ENCODE data around the gene MMP10. TPM values are rescaled to one million over a fixed set of nuclear protein-coding genes. Genes with fewer than 3 reads are reported as not detected.

Gene MMP10
- total RNA-seq (not detected), polyA plus RNA-seq (not detected)

DNA sequence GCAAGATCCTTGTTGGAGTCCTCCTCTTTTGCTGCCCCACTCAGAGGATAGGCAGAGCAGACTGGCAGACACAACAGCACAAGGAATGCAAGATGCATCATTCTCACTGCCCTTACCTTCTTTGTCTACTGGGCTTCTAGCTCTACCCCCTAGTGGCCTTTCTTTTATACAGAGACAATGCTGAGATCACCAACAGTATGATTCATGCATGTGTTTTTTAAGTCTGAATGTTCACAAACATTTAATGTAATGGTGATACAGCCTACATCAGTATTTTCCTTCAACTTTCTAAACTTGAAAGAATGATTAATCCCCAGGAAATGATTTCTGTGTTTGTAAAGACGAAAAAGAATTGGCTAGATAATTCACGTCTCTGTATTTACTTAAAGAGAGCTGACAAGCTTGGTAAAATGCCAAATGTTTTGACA is at the start of gene MMP10:
Gene MMP10 (minus strand): TSS at position 138 of the 428 bp plus-strand sequence. CDS start 37 bp downstream, at position 101.
- 22% methylated on average over 2 of the region's 2 CpGs for WGBS

GRCh38 chr11:102829316-102830000 is 49.0 kb upstream of the MMP10 start:
- Histone ChIP-seq H3K27ac (ENCODE audit: low read depth) (no peak overlapping the region), H3K4me1 (ENCODE audit: insufficient read depth) (no peaks in the 10 kb centered on the region), H3K36me3 (ENCODE audit: insufficient read depth) (no peaks in the 10 kb centered on the region), H3K4me3 (ENCODE audit: low read depth, low read length) (no peak overlapping the region)
- 71% methylated on average over 6 of the region's 6 CpGs for WGBS
- no peak for DNase-seq (ENCODE audit: extremely low spot score)

More for the DNA sequence above, at the start of gene MMP10:
- no peaks in the 10 kb centered on the region for H3K4me1 ChIP-seq (ENCODE audit: insufficient read depth)
- H3K36me3 ChIP-seq (ENCODE audit: insufficient read depth) = no peaks in the 10 kb centered on the region
- no peak within 1 kb of the TSS for H3K27ac ChIP-seq (ENCODE audit: low read depth)
- DNase-seq (ENCODE audit: extremely low spot score) = no peak
- H3K4me3 ChIP-seq (ENCODE audit: low read depth, low read length) = no peak within 1 kb of the TSS

- Histone ChIP-seq H3K36me3 (ENCODE audit: insufficient read depth) (no peaks in the 10 kb centered on the region), H3K4me3 (ENCODE audit: low read depth, low read length) (no peak overlapping the region), H3K4me1 (ENCODE audit: insufficient read depth) (no peaks in the 10 kb centered on the region), H3K27ac (ENCODE audit: low read depth) (no peak overlapping the region)
- no peak for DNase-seq (ENCODE audit: extremely low spot score)
- 100% methylated on average over 1 of the region's 1 CpG for WGBS
These were observed 44.1 kb upstream of the MMP10 start for GRCh38 chr11:102824556-102824955.

- no peak overlapping the region for H3K4me3 ChIP-seq (ENCODE audit: low read depth, low read length)
- no peaks in the 10 kb centered on the region for H3K4me1 ChIP-seq (ENCODE audit: insufficient read depth)
- 67% methylated on average over 6 of the region's 6 CpGs for WGBS
- no peak overlapping the region for H3K27ac ChIP-seq (ENCODE audit: low read depth)
- no peaks in the 10 kb centered on the region for H3K36me3 ChIP-seq (ENCODE audit: insufficient read depth)
- no peak for DNase-seq (ENCODE audit: extremely low spot score)
These were observed 39.1 kb upstream of the MMP10 start for GRCh38 chr11:102819491-102819890.

DNA sequence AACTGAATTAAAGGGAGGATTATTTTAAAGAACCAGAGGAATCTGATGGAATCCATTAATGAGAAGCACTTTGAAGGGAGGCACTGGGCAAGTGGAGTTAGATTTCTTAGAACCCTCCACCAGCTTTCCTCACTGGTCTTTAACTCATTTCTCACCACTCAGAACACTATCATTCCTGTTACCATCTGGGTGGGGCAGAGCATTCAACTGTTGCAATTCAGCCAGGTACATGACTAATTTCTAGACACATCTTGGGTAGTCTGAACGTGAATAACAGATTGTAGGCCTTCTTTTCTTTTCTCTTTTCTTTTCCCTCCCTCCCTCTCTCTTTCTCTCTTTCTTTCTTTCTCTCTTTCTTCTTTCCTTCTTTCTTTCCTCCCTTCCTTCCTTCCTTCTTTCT is 33.1 kb upstream of the MMP10 start:
- 84% methylated on average over 1 of the region's 1 CpG for WGBS
- Histone ChIP-seq H3K36me3 (ENCODE audit: insufficient read depth) (no peaks in the 10 kb centered on the region), H3K4me3 (ENCODE audit: low read depth, low read length) (no peak overlapping the region)

DNA sequence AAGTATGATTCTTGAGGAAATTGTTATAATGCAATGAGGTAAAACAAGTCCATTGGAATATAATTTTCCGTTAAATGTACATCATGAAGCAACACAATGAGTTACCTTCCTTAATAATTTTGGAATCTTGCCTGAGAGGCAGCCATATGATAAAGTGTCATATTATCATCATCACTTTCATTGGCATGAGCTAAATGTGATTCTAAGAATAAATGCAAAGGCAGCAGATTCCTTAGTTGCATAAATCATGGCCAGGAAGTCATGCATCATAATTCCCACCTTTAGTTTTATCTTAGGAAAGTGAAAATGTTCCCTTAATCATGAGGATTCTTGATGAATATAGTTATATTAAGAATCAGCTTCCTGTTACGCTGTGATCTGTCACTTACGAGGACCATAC is 31.8 kb upstream of the MMP10 start:
- Histone ChIP-seq H3K27ac (ENCODE audit: low read depth) (no peak overlapping the region), H3K36me3 (ENCODE audit: insufficient read depth) (no peaks in the 10 kb centered on the region), H3K4me1 (ENCODE audit: insufficient read depth) (no peaks in the 10 kb centered on the region), H3K4me3 (ENCODE audit: low read depth, low read length) (no peak overlapping the region)
- no peak for DNase-seq (ENCODE audit: extremely low spot score)
- WGBS = 85% methylated on average over 3 of the region's 3 CpGs

More for the DNA sequence above, 33.1 kb upstream of the MMP10 start:
- Histone ChIP-seq H3K4me1 (ENCODE audit: insufficient read depth) (no peaks in the 10 kb centered on the region), H3K27ac (ENCODE audit: low read depth) (no peak overlapping the region)
- no peak for DNase-seq (ENCODE audit: extremely low spot score)

GRCh38 chr11:102810950-102811660 is 30.7 kb upstream of the MMP10 start:
- Histone ChIP-seq H3K27ac (ENCODE audit: low read depth) (no peak overlapping the region), H3K4me1 (ENCODE audit: insufficient read depth) (no peaks in the 10 kb centered on the region), H3K36me3 (ENCODE audit: insufficient read depth) (no peaks in the 10 kb centered on the region), H3K4me3 (ENCODE audit: low read depth, low read length) (no peak overlapping the region)
- 6% methylated on average over 3 of the region's 3 CpGs for WGBS
- DNase-seq (ENCODE audit: extremely low spot score) = no peak

DNA sequence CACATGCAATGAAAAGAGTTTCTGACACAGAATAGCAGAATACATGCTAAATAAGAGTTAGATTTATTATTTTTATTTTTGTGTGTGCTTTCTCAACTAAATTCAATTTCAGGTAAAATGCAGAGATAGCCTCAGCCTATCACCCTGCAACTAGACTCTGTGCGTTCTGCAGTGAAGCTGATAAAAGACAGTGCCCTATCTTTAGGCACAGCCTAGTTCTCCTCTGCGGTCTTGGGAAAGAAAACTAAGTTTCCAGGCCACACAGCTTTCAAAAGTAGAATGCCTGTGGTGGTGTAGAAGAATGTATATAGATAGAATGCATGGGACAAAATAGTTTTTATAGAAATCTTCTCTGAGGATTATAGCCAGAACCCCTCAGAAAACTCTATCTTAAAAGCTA is 29.5 kb upstream of the MMP10 start:
- Histone ChIP-seq H3K4me3 (ENCODE audit: low read depth, low read length) (no peak overlapping the region), H3K36me3 (ENCODE audit: insufficient read depth) (no peaks in the 10 kb centered on the region), H3K27ac (ENCODE audit: low read depth) (no peak overlapping the region), H3K4me1 (ENCODE audit: insufficient read depth) (no peaks in the 10 kb centered on the region)
- 77% methylated on average over 2 of the region's 2 CpGs for WGBS
- DNase-seq (ENCODE audit: extremely low spot score) = no peak

DNA sequence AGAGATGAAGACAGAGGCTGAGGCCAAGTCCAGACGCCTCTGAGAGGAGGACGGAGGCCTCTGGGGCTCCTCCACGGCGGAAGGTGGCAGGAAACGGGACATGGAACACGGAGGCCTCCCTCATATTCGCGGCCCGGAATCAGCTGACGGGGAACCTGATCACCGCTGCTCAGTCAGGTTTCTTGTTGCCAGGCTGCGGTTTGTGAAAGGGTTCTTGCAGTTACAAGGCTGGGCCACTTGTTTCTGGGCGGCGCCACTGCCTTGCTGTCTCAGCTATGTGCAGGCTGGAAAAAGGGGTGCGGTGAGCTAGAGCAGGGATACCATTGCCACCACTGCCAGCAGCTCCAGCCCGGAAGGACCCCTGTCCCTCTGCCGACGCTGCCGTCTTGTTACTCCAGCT is 27.5 kb upstream of the MMP10 start:
- DNase-seq (ENCODE audit: extremely low spot score) = no peak
- H3K4me3 ChIP-seq (ENCODE audit: low read depth, low read length) = no peak overlapping the region
- H3K4me1 ChIP-seq (ENCODE audit: insufficient read depth) = no peaks in the 10 kb centered on the region
- 66% methylated on average over 19 of the region's 19 CpGs for WGBS
- H3K36me3 ChIP-seq (ENCODE audit: insufficient read depth) = no peaks in the 10 kb centered on the region
- H3K27ac ChIP-seq (ENCODE audit: low read depth) = no peak overlapping the region

DNA sequence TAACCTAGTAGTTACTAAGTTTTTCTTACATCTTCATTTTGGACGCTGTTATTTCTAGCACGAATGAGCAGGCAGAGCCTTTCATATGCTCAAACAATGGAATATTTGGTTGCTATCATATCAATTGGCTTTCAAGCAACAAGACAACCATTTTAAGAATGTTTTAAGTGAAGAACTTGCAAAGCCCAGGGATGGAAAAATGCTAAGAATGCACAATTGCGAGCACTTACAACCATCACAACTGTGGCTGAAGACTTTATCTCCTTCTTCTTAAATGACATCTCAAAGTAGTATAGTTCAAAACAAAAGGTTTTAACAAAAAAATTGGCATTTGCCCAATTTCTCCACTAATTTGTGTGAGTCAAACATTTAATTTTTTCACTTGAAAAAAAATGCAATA is 25.9 kb upstream of the MMP10 start:
- H3K27ac ChIP-seq (ENCODE audit: low read depth) = no peak overlapping the region
- no peaks in the 10 kb centered on the region for H3K4me1 ChIP-seq (ENCODE audit: insufficient read depth)
- no peak for DNase-seq (ENCODE audit: extremely low spot score)
- no peaks in the 10 kb centered on the region for H3K36me3 ChIP-seq (ENCODE audit: insufficient read depth)
- H3K4me3 ChIP-seq (ENCODE audit: low read depth, low read length) = no peak overlapping the region
- WGBS = 62% methylated on average over 3 of the region's 3 CpGs

DNA sequence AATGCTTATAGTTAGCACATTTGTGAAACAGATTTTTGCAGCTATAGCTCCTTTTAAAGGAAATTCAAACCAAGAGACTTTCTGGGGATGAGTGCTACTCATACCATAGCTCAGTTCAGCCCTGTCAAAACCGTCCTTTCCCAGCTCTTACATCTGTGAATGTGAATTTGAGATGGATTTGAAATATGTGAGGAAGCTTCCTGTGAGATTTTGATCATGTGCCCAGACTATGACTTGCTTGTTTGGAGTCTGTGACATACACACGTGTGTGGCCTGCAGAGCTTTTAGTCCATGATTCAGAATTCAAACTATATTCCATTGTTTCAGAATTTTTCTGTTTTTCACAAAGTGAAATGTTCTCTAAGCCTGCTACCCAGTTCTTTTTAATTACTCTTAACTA is 21.9 kb upstream of the MMP10 start:
- Histone ChIP-seq H3K4me1 (ENCODE audit: insufficient read depth) (no peaks in the 10 kb centered on the region), H3K27ac (ENCODE audit: low read depth) (no peak overlapping the region), H3K4me3 (ENCODE audit: low read depth, low read length) (no peak overlapping the region), H3K36me3 (ENCODE audit: insufficient read depth) (no peaks in the 10 kb centered on the region)
- DNase-seq (ENCODE audit: extremely low spot score) = no peak
- WGBS = 36% methylated on average over 2 of the region's 2 CpGs

GRCh38 chr11:102800767-102801166 is 20.3 kb upstream of the MMP10 start:
- Histone ChIP-seq H3K27ac (ENCODE audit: low read depth) (no peak overlapping the region), H3K4me1 (ENCODE audit: insufficient read depth) (no peaks in the 10 kb centered on the region), H3K4me3 (ENCODE audit: low read depth, low read length) (no peak overlapping the region), H3K36me3 (ENCODE audit: insufficient read depth) (no peaks in the 10 kb centered on the region)
- DNase-seq (ENCODE audit: extremely low spot score) = no peak
- 61% methylated on average over 4 of the region's 4 CpGs for WGBS

- DNase-seq (ENCODE audit: extremely low spot score) = no peak
- no peak overlapping the region for H3K27ac ChIP-seq (ENCODE audit: low read depth)
- H3K36me3 ChIP-seq (ENCODE audit: insufficient read depth) = no peaks in the 10 kb centered on the region
- 76% methylated on average over 6 of the region's 6 CpGs for WGBS
- H3K4me3 ChIP-seq (ENCODE audit: low read depth, low read length) = no peak overlapping the region
- H3K4me1 ChIP-seq (ENCODE audit: insufficient read depth) = no peaks in the 10 kb centered on the region
These were observed 19.4 kb upstream of the MMP10 start for GRCh38 chr11:102799681-102800340.
